Tibial nerve (tissue), 4 donors: Measurements from ENCODE around the gene CRABP2. TPM values are rescaled to one million over a fixed set of nuclear protein-coding genes. Genes with fewer than 3 reads are reported as not detected.

Source experiments
- DNase-seq, 2 donors: peaks; one replicate each; pipeline ENCODE4 v3.0.0-alpha.2; 2019; ENCODE audit warnings: low spot score in 2 of 2
- H3K27ac ChIP-seq, 4 donors: fragments of 200-600 bp; sonication (generic) in 3 of 4; one replicate each; pipeline ENCODE4 v1.5.1; 2017 to 2019; ENCODE audit warnings: mild to moderate bottlenecking in 1 of 4
- H3K27me3 ChIP-seq, 2 donors: fragments of 200-600 bp; sonication (generic) in 1 of 2; one replicate each; pipeline versions ENCODE4 v1.5.1 to v1.6.0; 2017 to 2019
- H3K36me3 ChIP-seq, 3 donors: fragments of 200-600 bp; sonication (generic); one replicate each; pipeline ENCODE4 v1.5.1; 2018 to 2019
- H3K4me1 ChIP-seq, 4 donors: fragments of 200-600 bp; sonication (generic) in 3 of 4; one replicate each; pipeline ENCODE4 v1.5.1; 2017 to 2019
- H3K4me3 ChIP-seq, 4 donors: fragments of 200-600 bp; sonication (generic) in 3 of 4; one replicate each; pipeline ENCODE4 v1.5.1; 2017 to 2019; ENCODE audit warnings: mild to moderate bottlenecking in 1 of 4, moderate library complexity in 1 of 4
- H3K9me3 ChIP-seq, 4 donors: fragments of 200-600 bp; sonication (generic) in 3 of 4; one replicate each; pipeline ENCODE4 v1.5.1; 2017 to 2019
- CTCF ChIP-seq, 5 experiments: fragments of 200-600 bp in 3 of 5; fragments of 450-650 bp in 2 of 5; sonication (generic) in 3 of 5; IDR thresholded peaks; one replicate each; pipeline ENCODE4 v1.5.1; 2016 to 2019; ENCODE audit warnings: antibody characterized with exemption in 5 of 5, mild to moderate bottlenecking in 3 of 5, moderate library complexity in 2 of 5
- EP300 ChIP-seq, 2 donors: sonication (generic); formaldehyde crosslinking; IDR thresholded peaks; one replicate each; pipeline ENCODE4 v1.6.1; 2017; ENCODE audit warnings: antibody characterized with exemption in 2 of 2, mild to moderate bottlenecking in 1 of 2
- POLR2A ChIP-seq, 2 donors: fragments of 450-650 bp; IDR thresholded peaks; one replicate each; pipeline ENCODE4 v1.6.1; 2017; ENCODE audit warnings: antibody characterized with exemption in 2 of 2, mild to moderate bottlenecking in 2 of 2, moderate library complexity in 2 of 2
- WGBS, 2 donors: methylation state at CpG; one replicate each; pipeline ENCODE4 v1.1.5; 2018; 5-methylcytosine and 5-hydroxymethylcytosine counted together
- total RNA-seq, 4 donors: library from RNA; depleted of rRNA; stranded (reverse); fragments of >200 nt; gene quantifications; one replicate each; pipeline ENCODE4 v1.1.0, GENCODE V29; 2016

Gene CRABP2
- total RNA-seq, 4 donors from 2014 or later = 3.5 to 13.2 (median 5.0) TPM

DNA sequence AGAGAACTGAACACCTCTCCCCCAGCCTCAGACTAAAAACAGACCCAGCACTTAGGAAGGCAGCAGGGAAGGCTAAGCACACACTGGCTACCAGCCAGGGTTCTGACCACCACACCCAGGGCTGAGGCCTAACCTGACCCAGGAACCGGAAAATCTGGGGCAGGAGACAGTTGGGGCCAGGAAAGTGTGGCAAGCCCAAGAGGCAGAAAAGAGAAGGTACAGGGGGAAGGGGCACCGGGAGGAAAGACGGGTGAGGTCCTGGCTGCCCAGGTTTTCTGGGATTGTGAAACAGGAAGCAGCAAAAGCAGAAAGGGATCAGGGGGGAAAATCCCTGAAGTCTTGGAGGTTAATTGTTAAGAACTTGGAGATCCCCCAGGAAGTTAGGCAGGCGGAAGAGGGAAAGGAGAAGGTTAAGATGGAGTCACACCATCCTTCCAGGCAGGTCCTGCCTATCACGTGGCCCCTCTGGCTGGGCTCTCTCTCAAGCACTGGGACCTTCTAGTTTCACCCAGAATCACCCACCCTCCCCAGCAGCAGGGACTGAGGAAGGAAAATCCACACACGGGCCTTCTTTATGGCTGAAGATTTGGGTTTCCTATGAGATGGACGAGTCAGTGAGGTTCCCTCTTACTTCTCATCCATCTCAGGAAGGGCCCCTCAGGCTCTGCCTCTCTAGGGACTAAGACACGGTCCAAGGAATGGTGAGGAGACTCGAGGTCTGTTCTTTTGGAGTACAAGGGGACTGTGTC lies 43.5 kb upstream of the CRABP2 start:
- Histone ChIP-seq H3K4me3 (peak overlapping the region; percentile 67 to 99 (median 92)), H3K27ac (peak overlapping the region; percentile 95 to 100 (median 98)), H3K4me1 (peaks cover 0 to 76% (median 55%) of the 10 kb centered on the region in 4 donors), H3K27me3 (no peaks in the 10 kb centered on the region), H3K9me3 (no peaks in the 10 kb centered on the region), H3K36me3 (peaks cover 0 to 16% (median 6%) of the 10 kb centered on the region in 3 donors)
- DNase-seq = peak; percentile 42 to 55
- 2 to 5% methylated on average over 9 of the region's 9 CpGs for WGBS, 2 donors
- peak; percentile 9 to 71 for TF ChIP-seq EP300 (IDR thresholded peaks at IDR 0.05)
- TF ChIP-seq CTCF (IDR thresholded peaks at IDR 0.05) = peak in 1 of 5 experiments; percentile 14
- peak in 1 of 2 donors; percentile 51 for TF ChIP-seq POLR2A (IDR thresholded peaks at IDR 0.05)

- Histone ChIP-seq H3K4me3 (peak overlapping the region; percentile 67 to 99 (median 92)), H3K4me1 (peaks cover 0 to 73% (median 52%) of the 10 kb centered on the region in 4 donors), H3K9me3 (no peaks in the 10 kb centered on the region), H3K27me3 (no peaks in the 10 kb centered on the region), H3K36me3 (peaks cover 0 to 24% (median 12%) of the 10 kb centered on the region in 3 donors), H3K27ac (peak overlapping the region; percentile 95 to 100 (median 98))
- 2 to 4% methylated on average over 8 of the region's 8 CpGs for WGBS, 2 donors
- no peak for DNase-seq
- TF ChIP-seq CTCF (IDR thresholded peaks at IDR 0.05) = no peak
- TF ChIP-seq POLR2A (IDR thresholded peaks at IDR 0.05) = no peak
- no peak for TF ChIP-seq EP300 (IDR thresholded peaks at IDR 0.05)
These were observed 42.6 kb upstream of the CRABP2 start for GRCh38 chr1:156747742-156748669.

DNA sequence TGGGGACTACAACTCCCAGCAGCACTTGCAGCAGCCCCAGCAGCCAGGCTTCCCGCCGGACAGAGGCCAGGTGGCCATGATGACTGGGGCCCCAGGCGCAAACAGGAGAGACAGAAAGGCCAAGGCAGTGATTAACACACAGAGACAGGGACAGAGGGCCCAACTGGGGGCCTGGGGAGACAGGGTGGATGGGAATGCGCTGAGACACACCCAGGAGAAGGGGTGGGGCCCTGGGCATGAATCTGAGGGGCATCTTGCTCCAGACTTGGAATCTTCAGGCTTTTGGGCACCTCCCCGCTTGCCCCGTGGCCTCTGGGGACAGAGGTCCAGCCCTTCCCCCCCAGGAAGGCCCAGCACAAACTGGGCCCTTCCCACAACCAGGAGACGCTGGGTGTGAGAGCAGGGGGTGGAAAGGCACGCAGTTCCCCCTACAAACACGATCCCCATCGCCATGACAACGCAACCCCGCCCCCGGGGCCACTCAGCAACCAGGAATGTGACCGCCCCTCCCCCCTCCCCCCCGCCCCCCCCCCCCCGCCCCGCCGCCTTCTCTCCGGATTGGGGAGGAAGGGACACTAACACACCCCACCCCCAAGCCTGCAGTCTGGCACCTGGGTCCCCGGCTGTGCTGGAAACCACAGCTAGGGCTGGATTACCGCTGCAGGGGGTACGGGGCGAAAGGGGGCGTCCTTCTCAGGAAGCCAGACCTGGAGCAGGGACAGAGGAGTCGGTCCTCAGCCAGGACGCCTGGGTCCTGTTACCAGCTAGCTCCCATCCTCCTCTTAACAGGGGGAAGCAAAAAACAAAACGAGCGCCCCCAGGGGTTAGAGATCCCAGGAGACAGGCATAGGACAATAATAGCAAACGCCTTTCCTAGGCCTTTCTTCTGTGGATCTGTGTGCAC lies 41.6 kb upstream of the CRABP2 start:
- peaks cover 0 to 70% (median 47%) of the 10 kb centered on the region in 4 donors for H3K4me1 ChIP-seq
- WGBS, 2 donors = 0 to 1% methylated on average over 11 to 26 of the region's 29 CpGs

GRCh38 chr1:156746406-156746727 lies 41.0 kb upstream of the CRABP2 start:
- no peak for DNase-seq
- Histone ChIP-seq H3K9me3 (no peaks in the 10 kb centered on the region), H3K4me3 (peak overlapping the region; percentile 59 to 99 (median 78)), H3K27ac (peak overlapping the region; percentile 95 to 100 (median 98)), H3K27me3 (no peaks in the 10 kb centered on the region), H3K4me1 (peaks cover 0 to 76% (median 52%) of the 10 kb centered on the region in 4 donors), H3K36me3 (peaks cover 0 to 36% (median 15%) of the 10 kb centered on the region in 3 donors)
- TF ChIP-seq POLR2A (IDR thresholded peaks at IDR 0.05) = no peak
- no peak for TF ChIP-seq CTCF (IDR thresholded peaks at IDR 0.05)
- no peak for TF ChIP-seq EP300 (IDR thresholded peaks at IDR 0.05)
- 38 to 42% methylated on average over 9 of the region's 9 CpGs for WGBS, 2 donors

More for the DNA sequence above, 41.6 kb upstream of the CRABP2 start:
- peak overlapping the region; percentile 95 to 100 (median 98) for H3K27ac ChIP-seq
- peak; percentile 96 for DNase-seq
- peak overlapping the region; percentile 67 to 99 (median 92) for H3K4me3 ChIP-seq
- H3K27me3 ChIP-seq = no peaks in the 10 kb centered on the region
- peak; percentile 68 to 89 for TF ChIP-seq EP300 (IDR thresholded peaks at IDR 0.05)
- peak in 1 of 5 experiments; percentile 9 for TF ChIP-seq CTCF (IDR thresholded peaks at IDR 0.05)
- TF ChIP-seq POLR2A (IDR thresholded peaks at IDR 0.05) = peak; percentile 42 to 73
- no peaks in the 10 kb centered on the region for H3K9me3 ChIP-seq
- peaks cover 0 to 34% (median 15%) of the 10 kb centered on the region in 3 donors for H3K36me3 ChIP-seq
